RWPE1 (cell line): ENCODE data around the gene CNTN4.

ENCODE experiments used
- CTCF ChIA-PET: fragments of 350-600 bp; sonication (Branson Sonifier 250); formaldehyde crosslinking; extraction: SDS; loops from one replicate; lab custom pipeline; 2021; lab: Yijun Ruan, JAX
- POLR2A ChIA-PET: fragments of 400-600 bp; formaldehyde crosslinking; extraction: SDS; loops from one replicate; lab custom pipeline; 2020; ENCODE audit warnings: antibody characterized with exemption; ENCODE audit not compliant: low non-redundant PET; lab: Yijun Ruan, JAX
- DNase-seq: peaks from one replicate; pipeline ENCODE4 v3.0.0; 2012; ENCODE audit warnings: low spot score
- H3K27ac ChIP-seq: fragments of 450-650 bp; 2 replicates; pipeline ENCODE4 v1.5.1; 2017
- TF ChIP-seq, protein P1 (sequence below): fragments of 450-650 bp; conservative IDR thresholded peaks from 2 replicates; pipeline ENCODE4 v1.5.1; 2017; ENCODE audit warnings: low read depth, mild to moderate bottlenecking

Gene CNTN4

DNA sequence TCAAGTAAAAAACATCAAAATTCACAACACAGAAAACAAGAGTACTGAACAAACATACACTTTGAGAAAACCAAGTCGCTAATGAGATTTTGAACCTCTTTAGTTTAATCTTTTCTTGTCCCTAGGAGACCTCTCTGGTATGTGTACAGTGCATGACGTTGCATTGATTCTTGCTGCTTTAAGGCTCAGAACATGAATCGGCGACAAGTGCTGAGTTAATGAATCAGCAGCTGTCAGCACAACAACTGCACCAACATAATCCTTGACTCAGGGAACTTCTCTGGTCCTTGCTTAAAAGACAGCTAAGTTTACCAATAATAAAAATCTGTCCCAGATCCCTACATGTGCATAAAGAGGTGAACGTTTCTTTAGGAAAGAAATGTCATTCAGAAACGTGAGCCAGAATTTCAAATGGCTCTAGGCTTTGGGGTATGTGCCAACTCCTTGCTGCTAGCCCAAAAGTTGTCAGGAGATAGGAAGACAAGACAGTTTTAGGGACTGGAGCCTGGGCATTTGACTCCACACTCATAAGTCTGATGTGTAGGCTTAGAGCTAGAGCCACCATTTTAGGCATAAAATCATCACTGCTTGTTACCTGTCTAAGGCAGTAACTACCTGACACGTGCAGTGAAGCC, 924.6 kb downstream of the CNTN4 start:
- no peak for DNase-seq
- CTCF ChIA-PET: no interaction called here

DNA sequence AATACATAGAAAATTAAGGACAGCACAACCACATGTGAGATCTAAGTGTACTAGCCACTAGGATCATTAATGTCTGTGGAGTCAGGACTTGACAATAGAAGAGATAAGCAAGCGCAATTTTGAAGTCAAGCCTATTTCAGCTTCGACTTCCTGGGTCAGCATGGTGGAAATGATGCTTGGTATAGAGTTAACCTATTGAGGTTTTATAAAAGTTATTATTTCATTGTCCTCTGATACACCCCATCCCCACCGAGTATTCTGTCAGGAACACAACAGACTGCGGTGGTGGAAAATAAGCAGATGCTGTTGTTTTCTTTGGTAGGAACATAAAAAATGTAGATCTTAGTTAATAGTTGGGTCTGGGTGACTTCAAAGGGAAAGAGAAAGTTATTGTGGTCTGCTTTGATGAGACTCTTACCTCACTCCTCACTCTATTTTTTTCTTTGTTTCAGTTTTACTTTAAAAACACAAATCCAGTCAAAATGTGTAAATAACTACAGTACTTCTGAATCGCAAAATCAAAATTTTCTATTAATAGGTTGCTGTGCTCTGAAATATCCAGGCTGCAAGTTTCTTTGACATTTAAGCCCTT, 929.4 kb downstream of the CNTN4 start:
- DNase-seq: no peak
- CTCF ChIA-PET: interaction anchor here (0.6 kb wide), 1 partner anchor 282 kb away, joined by 4 read pairs; no protein-coding TSS in a partner anchor
- H3K27ac ChIP-seq: no peak overlapping the region
- TF ChIP-seq, protein P1, sequence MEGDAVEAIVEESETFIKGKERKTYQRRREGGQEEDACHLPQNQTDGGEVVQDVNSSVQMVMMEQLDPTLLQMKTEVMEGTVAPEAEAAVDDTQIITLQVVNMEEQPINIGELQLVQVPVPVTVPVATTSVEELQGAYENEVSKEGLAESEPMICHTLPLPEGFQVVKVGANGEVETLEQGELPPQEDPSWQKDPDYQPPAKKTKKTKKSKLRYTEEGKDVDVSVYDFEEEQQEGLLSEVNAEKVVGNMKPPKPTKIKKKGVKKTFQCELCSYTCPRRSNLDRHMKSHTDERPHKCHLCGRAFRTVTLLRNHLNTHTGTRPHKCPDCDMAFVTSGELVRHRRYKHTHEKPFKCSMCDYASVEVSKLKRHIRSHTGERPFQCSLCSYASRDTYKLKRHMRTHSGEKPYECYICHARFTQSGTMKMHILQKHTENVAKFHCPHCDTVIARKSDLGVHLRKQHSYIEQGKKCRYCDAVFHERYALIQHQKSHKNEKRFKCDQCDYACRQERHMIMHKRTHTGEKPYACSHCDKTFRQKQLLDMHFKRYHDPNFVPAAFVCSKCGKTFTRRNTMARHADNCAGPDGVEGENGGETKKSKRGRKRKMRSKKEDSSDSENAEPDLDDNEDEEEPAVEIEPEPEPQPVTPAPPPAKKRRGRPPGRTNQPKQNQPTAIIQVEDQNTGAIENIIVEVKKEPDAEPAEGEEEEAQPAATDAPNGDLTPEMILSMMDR: no peak
- POLR2A ChIA-PET: no interaction called here

More for the DNA sequence above, 924.6 kb downstream of the CNTN4 start:
- POLR2A ChIA-PET: no interaction called here
- no peak overlapping the region for H3K27ac ChIP-seq
- TF ChIP-seq, protein P1: no peak

DNA sequence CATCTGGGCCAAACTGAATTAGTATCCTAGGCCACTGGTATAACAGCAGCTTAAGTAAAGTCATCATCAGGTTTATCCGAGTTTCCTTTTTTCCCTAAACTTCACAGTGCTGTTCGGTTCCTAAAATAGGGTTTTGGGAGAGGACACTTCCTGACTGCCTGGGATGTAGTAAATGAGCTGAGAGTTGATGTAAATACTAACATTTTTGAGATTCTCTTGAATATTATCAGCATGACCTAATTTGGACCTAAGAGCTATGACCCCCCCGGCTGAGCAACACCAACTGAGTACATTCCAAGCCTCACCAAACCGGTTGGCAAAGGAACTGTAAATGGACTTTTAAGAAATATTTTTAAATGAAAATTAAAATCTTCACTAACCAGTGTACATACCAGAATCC, 932.7 kb downstream of the CNTN4 start:
- TF ChIP-seq, protein P1: no peak
- ChIA-PET CTCF (no interaction called here), POLR2A (no interaction called here)
- H3K27ac ChIP-seq: no peak overlapping the region
- DNase-seq: no peak

DNA sequence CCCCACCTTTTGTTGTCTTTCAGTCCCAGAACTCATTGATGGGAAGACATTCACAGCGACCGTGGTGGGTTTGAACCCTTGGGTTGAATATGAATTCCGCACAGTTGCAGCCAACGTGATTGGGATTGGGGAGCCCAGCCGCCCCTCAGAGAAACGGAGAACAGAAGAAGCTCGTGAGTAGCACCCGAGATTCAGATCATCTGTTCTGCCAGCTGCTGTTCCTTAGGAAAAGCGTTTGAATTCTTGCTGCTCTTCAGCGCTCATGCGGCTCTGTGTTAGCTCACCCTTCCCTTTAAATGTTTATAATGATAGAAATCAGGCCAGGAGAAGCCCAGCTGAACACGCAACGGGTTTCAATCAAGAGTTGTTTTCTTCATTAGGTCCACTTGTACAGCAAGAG, 938.5 kb downstream of the CNTN4 start:
- no peak overlapping the region for H3K27ac ChIP-seq
- ChIA-PET CTCF (no interaction called here), POLR2A (no interaction called here)
- no peak for DNase-seq
- TF ChIP-seq, protein P1: no peak

DNA sequence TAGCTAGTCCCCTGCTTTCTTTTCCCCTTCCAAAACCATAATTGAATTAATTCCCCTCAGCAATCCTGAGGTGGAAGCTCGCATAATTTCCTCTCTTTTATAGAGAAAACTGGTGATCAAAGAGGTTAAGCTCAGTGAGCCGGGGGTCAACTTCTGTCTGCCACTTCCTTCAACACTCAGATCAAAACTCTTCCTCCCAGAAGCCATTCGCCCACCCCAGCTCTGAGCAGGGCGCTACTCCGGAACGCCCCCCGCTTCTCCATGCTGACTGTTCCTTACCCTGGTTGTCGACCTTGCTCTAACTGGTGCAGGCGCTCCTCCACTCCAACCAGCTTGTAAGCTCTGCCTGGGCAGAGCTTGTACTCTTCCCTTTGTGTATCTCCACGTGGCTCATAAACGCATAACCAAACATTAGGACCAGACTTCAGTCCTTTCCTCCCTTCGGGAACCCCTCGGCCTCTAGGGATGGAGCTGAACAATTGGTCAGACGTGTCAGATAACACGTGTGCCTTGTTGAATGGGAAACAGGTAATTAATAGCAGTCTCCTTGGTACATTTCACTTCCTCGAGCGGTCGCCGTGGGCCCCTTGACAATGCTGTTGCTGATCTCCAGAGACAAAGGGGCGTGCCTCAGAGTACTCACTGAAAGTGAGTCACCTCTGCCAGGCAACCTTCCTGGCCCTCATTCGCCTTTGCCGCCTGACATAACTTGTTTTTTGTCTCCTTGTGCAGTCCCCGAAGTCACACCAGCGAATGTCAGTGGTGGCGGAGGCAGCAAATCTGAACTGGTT, 939.7 kb downstream of the CNTN4 start:
- H3K27ac ChIP-seq: no peak overlapping the region
- peak; percentile 8 for DNase-seq
- TF ChIP-seq, protein P1: no peak
- ChIA-PET CTCF (no interaction called here), POLR2A (no interaction called here)

DNA sequence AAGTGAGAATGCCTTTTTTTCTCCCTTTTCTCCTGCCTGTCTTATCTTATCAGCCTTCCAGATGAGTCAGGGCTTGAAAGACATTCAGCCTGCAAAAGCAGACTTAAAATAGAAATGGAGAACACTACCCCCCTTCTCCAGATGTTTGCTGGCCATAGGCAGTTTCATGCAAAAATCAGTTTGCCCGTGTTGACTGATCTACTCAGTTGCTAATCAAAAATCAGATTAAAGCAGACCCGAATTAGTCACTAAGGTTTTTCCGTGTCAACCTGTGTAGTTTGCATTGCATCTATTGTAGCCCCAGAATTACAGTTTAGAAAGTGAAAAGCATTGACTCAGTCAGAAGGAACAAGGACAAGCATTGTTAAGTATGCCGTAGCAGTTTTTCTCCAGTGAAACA, 955.3 kb downstream of the CNTN4 start:
- H3K27ac ChIP-seq: no peak overlapping the region
- TF ChIP-seq, protein P1: no peak
- CTCF ChIA-PET: no interaction called here
- DNase-seq: no peak
- POLR2A ChIA-PET: no interaction called here
